Ishikawa (cell line): Measurements from ENCODE around the gene AGAP1.

Experiments used
- CEBPB ChIP-seq: IDR thresholded peaks from 2 replicates; pipeline ENCODE4 v1.6.1; 2012
- CREB1 ChIP-seq: IDR thresholded peaks from 2 replicates; pipeline ENCODE4 v1.6.1; 2012; ENCODE audit warnings: low read depth
- EP300 ChIP-seq: IDR thresholded peaks from 2 replicates; pipeline ENCODE4 v1.6.1; 2012; ENCODE audit warnings: borderline replicate concordance
- REST ChIP-seq: IDR thresholded peaks from 2 replicates; pipeline ENCODE4 v1.6.1; 2012; ENCODE audit warnings: low read depth, mild to moderate bottlenecking
- TAF1 ChIP-seq: IDR thresholded peaks from 2 replicates; pipeline ENCODE4 v1.6.1; 2012; ENCODE audit warnings: low read depth, mild to moderate bottlenecking
- TF ChIP-seq, protein P1 (sequence below): IDR thresholded peaks from 2 replicates; pipeline ENCODE4 v1.6.1; 2012

DNA sequence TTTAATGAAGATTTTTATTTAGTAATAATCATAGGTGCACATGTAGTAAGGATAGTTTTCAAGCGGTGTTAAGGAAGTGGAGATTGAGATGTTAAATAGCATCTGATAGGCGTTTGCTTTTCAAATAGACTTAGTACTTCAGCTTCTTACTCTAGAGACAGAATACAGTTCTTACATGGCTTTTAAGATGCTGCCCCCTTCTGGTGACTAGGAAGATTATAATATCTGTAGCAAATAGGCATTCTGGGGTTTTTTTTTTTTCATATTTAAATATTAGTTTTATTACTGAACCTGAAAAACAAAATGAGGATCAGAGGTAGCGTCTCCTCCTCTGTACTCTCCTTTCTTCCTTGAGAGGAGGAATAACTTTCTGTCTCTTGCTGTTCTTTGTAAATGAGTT lies 100.2 kb downstream of the AGAP1 start:
- TF ChIP-seq EP300 (no peak), CREB1 (no peak), TAF1 (no peak), REST (no peak), CEBPB (no peak)
- TF ChIP-seq, protein P1, sequence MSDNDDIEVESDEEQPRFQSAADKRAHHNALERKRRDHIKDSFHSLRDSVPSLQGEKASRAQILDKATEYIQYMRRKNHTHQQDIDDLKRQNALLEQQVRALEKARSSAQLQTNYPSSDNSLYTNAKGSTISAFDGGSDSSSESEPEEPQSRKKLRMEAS = no peak
